Liver (tissue), 9 donors: ENCODE results near the gene SLC39A3. TPM values are rescaled to one million over a fixed set of nuclear protein-coding genes. Genes with fewer than 3 reads are reported as not detected.

Experiments
- DNase-seq: peaks from one replicate; pipeline ENCODE4 v3.0.0-alpha.2; 2017; ENCODE audit warnings: low spot score
- H3K27ac ChIP-seq, 2 donors: one replicate each; pipeline ENCODE4 v1.7.0; 2013; ENCODE audit warnings: inconsistent platforms in 2 of 2, low read length in 2 of 2, control low read depth in 1 of 2, low read depth in 1 of 2, mild to moderate bottlenecking in 1 of 2
- H3K27me3 ChIP-seq, 4 donors: one replicate each; pipeline versions ENCODE4 v1.6.1 to v1.7.0; 2013; ENCODE audit warnings: low read length in 3 of 4, inconsistent platforms in 1 of 4, mild to moderate bottlenecking in 1 of 4, moderate library complexity in 1 of 4; ENCODE audit not compliant: control insufficient read depth in 4 of 4, insufficient read depth in 4 of 4
- H3K36me3 ChIP-seq, 4 donors: one replicate each; pipeline versions ENCODE4 v1.6.1 to v1.7.0; 2013; ENCODE audit warnings: low read length in 3 of 4, mild to moderate bottlenecking in 3 of 4, low read depth in 1 of 4, moderate library complexity in 1 of 4; ENCODE audit not compliant: control insufficient read depth in 4 of 4, insufficient read depth in 3 of 4
- H3K4me1 ChIP-seq, 4 donors: one replicate each; pipeline versions ENCODE4 v1.6.1 to v1.7.0; 2013; ENCODE audit warnings: low read length in 3 of 4, mild to moderate bottlenecking in 3 of 4, moderate library complexity in 1 of 4; ENCODE audit not compliant: control insufficient read depth in 4 of 4, insufficient read depth in 4 of 4
- H3K4me3 ChIP-seq, 3 donors: one replicate each; pipeline versions ENCODE4 v1.6.1 to v1.7.0; 2013; ENCODE audit warnings: low read length in 3 of 3, control low read depth in 1 of 3, low read depth in 1 of 3, mild to moderate bottlenecking in 1 of 3
- H3K9ac ChIP-seq, 2 donors: one replicate each; pipeline ENCODE4 v1.7.0; 2013; ENCODE audit warnings: low read length in 2 of 2, mild to moderate bottlenecking in 2 of 2, moderate library complexity in 2 of 2, control low read depth in 1 of 2, low read depth in 1 of 2
- H3K9me3 ChIP-seq, 4 donors: one replicate each; pipeline versions ENCODE4 v1.6.1 to v1.7.0; 2013; ENCODE audit warnings: low read length in 3 of 4; ENCODE audit not compliant: control insufficient read depth in 4 of 4
- ATF3 ChIP-seq: IDR thresholded peaks from 2 replicates; pipeline ENCODE4 v1.6.1; 2016; ENCODE audit warnings: antibody characterized with exemption
- EGR1 ChIP-seq, 2 donors: IDR thresholded peaks; 2 replicates each; pipeline ENCODE4 v1.6.1; 2016 to 2018; ENCODE audit warnings: antibody characterized with exemption in 2 of 2, low read depth in 2 of 2
- FOXA2 ChIP-seq: IDR thresholded peaks from 2 replicates; pipeline ENCODE4 v1.6.1; 2016; ENCODE audit warnings: antibody characterized with exemption
- GABPA ChIP-seq, 2 donors: IDR thresholded peaks in 1 of 2; conservative IDR thresholded peaks in 1 of 2; 2 replicates each; pipeline ENCODE4 v1.6.1; 2016; ENCODE audit warnings: antibody characterized with exemption in 2 of 2, mild to moderate bottlenecking in 1 of 2, moderate library complexity in 1 of 2
- HNF4A ChIP-seq, 2 donors: conservative IDR thresholded peaks; 2 replicates each; pipeline ENCODE4 v1.6.1; 2016; ENCODE audit warnings: antibody characterized with exemption in 2 of 2, mild to moderate bottlenecking in 2 of 2
- HNF4G ChIP-seq: IDR thresholded peaks from 2 replicates; pipeline ENCODE4 v1.6.1; 2016; ENCODE audit warnings: antibody characterized with exemption
- JUND ChIP-seq, 2 donors: IDR thresholded peaks; 2 replicates each; pipeline ENCODE4 v1.6.1; 2016; ENCODE audit warnings: antibody characterized with exemption in 2 of 2
- MAX ChIP-seq: IDR thresholded peaks from 2 replicates; pipeline ENCODE4 v1.6.1; 2016; ENCODE audit warnings: antibody characterized with exemption
- NR2F2 ChIP-seq: IDR thresholded peaks from 2 replicates; pipeline ENCODE4 v1.6.1; 2016; ENCODE audit warnings: antibody characterized with exemption
- RAD21 ChIP-seq, 2 donors: IDR thresholded peaks; 2 replicates each; pipeline ENCODE4 v1.6.1; 2016; ENCODE audit warnings: antibody characterized with exemption in 2 of 2, mild to moderate bottlenecking in 2 of 2
- REST ChIP-seq: IDR thresholded peaks from 2 replicates; pipeline ENCODE4 v1.6.1; 2016; ENCODE audit warnings: antibody characterized with exemption, mild to moderate bottlenecking
- RXRA ChIP-seq, 2 donors: IDR thresholded peaks; 2 replicates each; pipeline ENCODE4 v1.6.1; 2017 to 2018; ENCODE audit warnings: antibody characterized with exemption in 2 of 2, mild to moderate bottlenecking in 1 of 2
- SP1 ChIP-seq: IDR thresholded peaks from 2 replicates; pipeline ENCODE4 v1.6.1; 2018; ENCODE audit warnings: antibody characterized with exemption, mild to moderate bottlenecking
- YY1 ChIP-seq: IDR thresholded peaks from 2 replicates; pipeline ENCODE4 v1.6.1; 2016; ENCODE audit warnings: antibody characterized with exemption, mild to moderate bottlenecking
- ZBTB33 ChIP-seq: IDR thresholded peaks from 2 replicates; pipeline ENCODE4 v1.6.1; 2016; ENCODE audit warnings: antibody characterized with exemption
- WGBS: extraction: QIAGEN DNeasy Blood & Tissue Kit; methylation state at CpG from one replicate; pipeline ENCODE4 v1.1.7; 2013; 5-methylcytosine and 5-hydroxymethylcytosine counted together
- polyA plus RNA-seq, 2 donors: library from polyadenylated mRNA; stranded (reverse) in 1 of 2; unstranded in 1 of 2; fragments of 200-250 nt in 1 of 2; fragments of >200 nt in 1 of 2; fragmentation: Nextera tagmentation in 1 of 2; extraction: Ambion mirVana in 1 of 2; gene quantifications; one replicate each; pipeline versions ENCODE4 v1.2.1 to v1.2.3, GENCODE V29; 2013 to 2015
- total RNA-seq, 2 donors: library from RNA; depleted of rRNA; stranded (reverse); fragments of >200 nt; gene quantifications; one replicate each; pipeline ENCODE4 v1.2.3, GENCODE V29; 2014
- TF ChIP-seq, protein P1 (sequence below): fragments of 150-350 bp; IDR thresholded peaks from 2 replicates; pipeline ENCODE4 v1.5.1; 2017; ENCODE audit warnings: improper control_type of control experiment, low read depth, low read length; ENCODE audit not compliant: missing input control
- donor health status: healthy.
- donor health status: healthy.
- donor health status: healthy.
- donor health status: healthy.
- donor health status: healthy.

SLC39A3 gene
- total and polyA plus RNA-seq, 4 donors = 19.8 to 29.0 (median 24.2) TPM

DNA sequence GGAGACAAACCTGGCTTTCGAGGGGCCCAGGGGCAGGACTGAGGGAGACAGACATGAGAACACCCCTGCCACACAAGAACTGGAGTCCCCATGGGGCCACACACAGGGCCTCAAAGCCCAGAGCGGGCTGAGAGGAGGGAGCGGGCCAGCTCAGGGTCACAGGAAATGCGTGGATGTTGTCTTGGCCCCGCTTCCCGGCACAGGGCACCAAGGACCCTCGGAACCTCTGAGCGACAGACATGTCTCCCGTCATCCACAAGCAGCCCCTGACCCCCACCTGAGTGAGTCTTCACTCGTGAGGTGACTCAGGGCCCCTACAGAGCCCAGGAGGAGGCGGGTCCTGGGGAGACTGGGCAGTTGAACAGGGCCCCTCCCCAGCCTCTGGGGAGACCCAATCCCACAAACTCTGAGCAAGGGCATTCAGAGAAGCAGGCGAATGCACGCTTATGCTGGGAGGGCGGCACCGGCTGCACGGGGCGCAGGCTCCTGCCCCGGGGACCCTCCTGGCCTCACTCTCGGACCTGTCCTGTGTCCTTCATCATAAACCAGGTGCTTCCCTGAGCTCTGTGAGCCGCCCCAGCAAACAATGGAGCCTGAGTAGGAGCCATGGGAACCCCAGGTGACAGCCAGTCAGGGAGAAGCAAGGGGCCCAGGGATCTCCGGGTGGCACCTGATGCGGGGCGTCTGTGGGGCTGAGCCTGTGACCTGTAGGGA is 23.1 kb upstream of the SLC39A3 start (continued):
- TF ChIP-seq HNF4G (no peak), NR2F2 (no peak), JUND (IDR thresholded peaks at IDR 0.05) (no peak), RXRA (IDR thresholded peaks at IDR 0.05) (no peak), FOXA2 (no peak), SP1 (no peak)

DNA sequence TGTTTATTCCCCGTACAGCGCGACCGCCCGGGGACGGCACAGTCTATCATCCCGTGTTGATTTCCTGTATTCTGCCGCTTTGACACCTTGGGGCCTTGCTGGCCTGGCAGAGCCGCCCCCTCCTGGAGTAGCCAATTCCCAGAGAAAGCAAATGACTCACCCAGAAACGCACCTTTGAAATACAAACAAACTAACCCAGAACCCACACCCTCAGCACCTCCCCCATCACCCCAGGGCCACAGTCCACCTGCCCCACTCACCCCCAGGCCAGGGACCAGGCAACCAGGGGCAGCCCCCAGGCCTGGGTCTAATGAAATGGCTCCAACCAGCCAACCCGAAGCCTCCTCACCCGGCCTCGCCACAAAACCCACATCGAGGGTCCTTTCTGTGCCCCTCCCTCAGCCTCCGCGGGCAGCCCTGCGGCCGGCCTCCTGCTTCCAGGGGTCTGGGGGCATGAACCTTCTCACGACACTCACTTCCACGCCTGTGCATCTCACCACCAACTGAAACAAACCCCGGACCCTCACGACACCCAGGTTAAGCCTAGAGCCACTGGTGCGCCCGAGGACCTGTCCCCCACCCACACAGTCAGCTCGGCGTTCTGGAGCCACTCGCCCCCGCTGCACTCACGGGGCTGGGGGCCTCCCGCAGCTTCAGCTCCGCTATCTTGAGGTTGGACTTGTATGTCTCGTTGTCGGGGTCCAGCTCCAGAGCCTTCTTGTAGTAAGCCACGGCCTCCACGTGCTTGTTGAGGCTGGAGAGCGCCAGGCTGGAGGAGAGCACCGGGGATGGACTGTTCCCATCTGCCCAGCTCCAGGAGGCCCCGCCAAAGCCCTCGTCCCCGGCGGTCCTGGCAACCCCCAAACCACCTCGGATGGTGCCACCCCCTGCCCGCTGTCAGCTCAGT is 22.3 kb upstream of the SLC39A3 start:
- 95% methylated on average over 43 of the region's 43 CpGs for WGBS
- Histone ChIP-seq H3K9ac (no peak overlapping the region), H3K27ac (no peak overlapping the region), H3K9me3 (no peaks in the 10 kb centered on the region), H3K27me3 (no peaks in the 10 kb centered on the region), H3K4me3 (no peak overlapping the region), H3K4me1 (no peaks in the 10 kb centered on the region), H3K36me3 (peaks cover 3 to 70% (median 9%) of the 10 kb centered on the region in 4 donors)
- no peak for DNase-seq
- TF ChIP-seq EGR1 (IDR thresholded peaks at IDR 0.05; ENCODE audit: low read depth in 2 of 2) (no peak), NR2F2 (no peak), RAD21 (IDR thresholded peaks at IDR 0.05) (no peak), ZBTB33 (no peak), SP1 (no peak), JUND (IDR thresholded peaks at IDR 0.05) (no peak), ATF3 (no peak), YY1 (no peak), MAX (no peak), FOXA2 (no peak), HNF4A (conservative IDR thresholded peaks at IDR 0.05) (no peak), REST (no peak), RXRA (IDR thresholded peaks at IDR 0.05) (no peak), HNF4G (no peak), GABPA (IDR thresholded peaks at IDR 0.05 in 1 of 2, conservative IDR thresholded peaks at IDR 0.05 in 1 of 2) (no peak)
- TF ChIP-seq, protein P1, sequence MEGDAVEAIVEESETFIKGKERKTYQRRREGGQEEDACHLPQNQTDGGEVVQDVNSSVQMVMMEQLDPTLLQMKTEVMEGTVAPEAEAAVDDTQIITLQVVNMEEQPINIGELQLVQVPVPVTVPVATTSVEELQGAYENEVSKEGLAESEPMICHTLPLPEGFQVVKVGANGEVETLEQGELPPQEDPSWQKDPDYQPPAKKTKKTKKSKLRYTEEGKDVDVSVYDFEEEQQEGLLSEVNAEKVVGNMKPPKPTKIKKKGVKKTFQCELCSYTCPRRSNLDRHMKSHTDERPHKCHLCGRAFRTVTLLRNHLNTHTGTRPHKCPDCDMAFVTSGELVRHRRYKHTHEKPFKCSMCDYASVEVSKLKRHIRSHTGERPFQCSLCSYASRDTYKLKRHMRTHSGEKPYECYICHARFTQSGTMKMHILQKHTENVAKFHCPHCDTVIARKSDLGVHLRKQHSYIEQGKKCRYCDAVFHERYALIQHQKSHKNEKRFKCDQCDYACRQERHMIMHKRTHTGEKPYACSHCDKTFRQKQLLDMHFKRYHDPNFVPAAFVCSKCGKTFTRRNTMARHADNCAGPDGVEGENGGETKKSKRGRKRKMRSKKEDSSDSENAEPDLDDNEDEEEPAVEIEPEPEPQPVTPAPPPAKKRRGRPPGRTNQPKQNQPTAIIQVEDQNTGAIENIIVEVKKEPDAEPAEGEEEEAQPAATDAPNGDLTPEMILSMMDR = no peak
